WTC11 (cell line): ENCODE results near the gene TAPBP.

Experiments
- ARID4B ChIP-seq: sonication (generic); formaldehyde crosslinking; IDR thresholded peaks from 2 replicates; pipeline ENCODE4 v1.8.0; 2023; ENCODE audit warnings: missing genetic modification reagents, mild to moderate bottlenecking, borderline replicate concordance
- ATF1 ChIP-seq: sonication (generic); formaldehyde crosslinking; IDR thresholded peaks from 2 replicates; pipeline ENCODE4 v1.8.1; 2023; ENCODE audit warnings: mild to moderate bottlenecking, moderate library complexity, missing genetic modification reagents
- CREB1 ChIP-seq: sonication (generic); formaldehyde crosslinking; IDR thresholded peaks from 2 replicates; pipeline ENCODE4 v1.8.0; 2023; ENCODE audit warnings: mild to moderate bottlenecking, missing genetic modification reagents
- CTCF ChIP-seq: fragments of 200-600 bp; IDR thresholded peaks from 2 replicates; pipeline ENCODE4 v1.8.0; 2022; ENCODE audit warnings: antibody characterized with exemption
- FOXP4 ChIP-seq: sonication (generic); formaldehyde crosslinking; IDR thresholded peaks from 2 replicates; pipeline ENCODE4 v1.8.0; 2022; ENCODE audit warnings: mild to moderate bottlenecking, missing genetic modification reagents
- JUN ChIP-seq: sonication (generic); formaldehyde crosslinking; IDR thresholded peaks from 2 replicates; pipeline ENCODE4 v1.8.0; 2023; ENCODE audit warnings: mild to moderate bottlenecking, missing genetic modification reagents
- MAX ChIP-seq: sonication (generic); formaldehyde crosslinking; IDR thresholded peaks from 2 replicates; pipeline ENCODE4 v1.8.0; 2022; ENCODE audit warnings: mild to moderate bottlenecking, missing genetic modification reagents
- NFYB ChIP-seq: sonication (generic); formaldehyde crosslinking; conservative IDR thresholded peaks from 2 replicates; pipeline ENCODE4 v1.8.0; 2022; ENCODE audit warnings: low read depth, missing genetic modification reagents
- NR2C2 ChIP-seq: sonication (generic); formaldehyde crosslinking; IDR thresholded peaks from 2 replicates; pipeline ENCODE4 v1.8.0; 2022; ENCODE audit warnings: mild to moderate bottlenecking, missing genetic modification reagents
- SP1 ChIP-seq: sonication (generic); formaldehyde crosslinking; conservative IDR thresholded peaks from 2 replicates; pipeline ENCODE4 v1.8.1; 2022; ENCODE audit warnings: missing genetic modification reagents
- STAT6 ChIP-seq: sonication (generic); formaldehyde crosslinking; conservative IDR thresholded peaks from 2 replicates; pipeline ENCODE4 v1.8.1; 2023; ENCODE audit warnings: mild to moderate bottlenecking, low read depth, missing genetic modification reagents, moderate library complexity
- TEAD4 ChIP-seq: sonication (generic); formaldehyde crosslinking; IDR thresholded peaks from 2 replicates; pipeline ENCODE4 v1.8.0; 2022; ENCODE audit warnings: mild to moderate bottlenecking, missing genetic modification reagents

GRCh38 chr6:33273924-33274902 lies 39.7 kb downstream of the TAPBP start:
- TF ChIP-seq CTCF = no peak
- TF ChIP-seq SP1 = no peak
- TF ChIP-seq MAX (CRISPR knock-in tag) = no peak
- no peak for TF ChIP-seq NR2C2 (CRISPR knock-in tag)
- TF ChIP-seq TEAD4 (CRISPR knock-in tag) = no peak
- no peak for TF ChIP-seq JUN (CRISPR knock-in tag)
- no peak for TF ChIP-seq CREB1 (CRISPR knock-in tag)
- TF ChIP-seq ATF1 (CRISPR knock-in tag) = no peak
- no peak for TF ChIP-seq NFYB (CRISPR knock-in tag)
- TF ChIP-seq STAT6 = no peak
- TF ChIP-seq FOXP4 = no peak
- TF ChIP-seq ARID4B (CRISPR knock-in tag) = no peak
